ENCODE data around the gene ITSN1. TPM values are rescaled to one million over a fixed set of nuclear protein-coding genes. Genes with fewer than 3 reads are reported as not detected.
A peak's percentile ranks its signal among the peaks of the same experiment; 100 is the strongest.
"Not testable (repeated sequence)": the region's sequence is repeated elsewhere in the genome, so short reads cannot be mapped to it uniquely, and the experiment has no call there.

The ITSN1 gene
- total and polyA plus RNA-seq, 12 donors, result 20.0 to 60.5 (median 36.7) TPM

DNA sequence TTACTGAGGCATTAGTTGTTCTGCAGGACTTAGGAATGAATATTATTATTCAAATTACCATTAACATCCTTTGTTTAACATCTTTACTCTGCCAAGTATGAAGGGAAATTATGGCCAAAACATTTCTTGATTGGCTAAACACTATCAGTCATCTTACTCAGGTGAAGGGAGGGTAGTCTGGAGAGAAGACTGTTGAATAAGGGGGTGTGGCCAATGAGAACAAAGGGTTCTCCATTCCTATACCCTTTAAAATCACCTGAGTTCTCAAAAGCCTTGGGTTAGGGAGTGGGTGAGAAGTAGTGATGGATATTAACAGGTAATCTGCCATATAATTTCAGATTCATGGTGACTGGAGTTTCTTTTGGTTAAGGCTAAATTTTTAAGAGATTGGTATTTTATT lies 20.0 kb upstream of the ITSN1 start:
- Histone ChIP-seq H3K9me3 (replicated peaks in 1 of 3) (no peaks in the 10 kb centered on the region), H3K27ac (no peak overlapping the region), H3K4me3 (no peak overlapping the region), H3K27me3 (no peaks in the 10 kb centered on the region), H3K4me1 (replicated peaks in 1 of 2) (no peaks in the 10 kb centered on the region), H3K36me3 (replicated peaks in 1 of 2) (peaks cover 0 to 33% of the 10 kb centered on the region in 2 donors)
- intact Hi-C loops (cut with DNase I), result no loop called here
- TF ChIP-seq, protein P1, sequence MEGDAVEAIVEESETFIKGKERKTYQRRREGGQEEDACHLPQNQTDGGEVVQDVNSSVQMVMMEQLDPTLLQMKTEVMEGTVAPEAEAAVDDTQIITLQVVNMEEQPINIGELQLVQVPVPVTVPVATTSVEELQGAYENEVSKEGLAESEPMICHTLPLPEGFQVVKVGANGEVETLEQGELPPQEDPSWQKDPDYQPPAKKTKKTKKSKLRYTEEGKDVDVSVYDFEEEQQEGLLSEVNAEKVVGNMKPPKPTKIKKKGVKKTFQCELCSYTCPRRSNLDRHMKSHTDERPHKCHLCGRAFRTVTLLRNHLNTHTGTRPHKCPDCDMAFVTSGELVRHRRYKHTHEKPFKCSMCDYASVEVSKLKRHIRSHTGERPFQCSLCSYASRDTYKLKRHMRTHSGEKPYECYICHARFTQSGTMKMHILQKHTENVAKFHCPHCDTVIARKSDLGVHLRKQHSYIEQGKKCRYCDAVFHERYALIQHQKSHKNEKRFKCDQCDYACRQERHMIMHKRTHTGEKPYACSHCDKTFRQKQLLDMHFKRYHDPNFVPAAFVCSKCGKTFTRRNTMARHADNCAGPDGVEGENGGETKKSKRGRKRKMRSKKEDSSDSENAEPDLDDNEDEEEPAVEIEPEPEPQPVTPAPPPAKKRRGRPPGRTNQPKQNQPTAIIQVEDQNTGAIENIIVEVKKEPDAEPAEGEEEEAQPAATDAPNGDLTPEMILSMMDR (IDR thresholded peaks at IDR 0.05), result no peak
- TF ChIP-seq POLR2A (IDR thresholded peaks at IDR 0.05), result no peak
- DNase-seq, result no peak

DNA sequence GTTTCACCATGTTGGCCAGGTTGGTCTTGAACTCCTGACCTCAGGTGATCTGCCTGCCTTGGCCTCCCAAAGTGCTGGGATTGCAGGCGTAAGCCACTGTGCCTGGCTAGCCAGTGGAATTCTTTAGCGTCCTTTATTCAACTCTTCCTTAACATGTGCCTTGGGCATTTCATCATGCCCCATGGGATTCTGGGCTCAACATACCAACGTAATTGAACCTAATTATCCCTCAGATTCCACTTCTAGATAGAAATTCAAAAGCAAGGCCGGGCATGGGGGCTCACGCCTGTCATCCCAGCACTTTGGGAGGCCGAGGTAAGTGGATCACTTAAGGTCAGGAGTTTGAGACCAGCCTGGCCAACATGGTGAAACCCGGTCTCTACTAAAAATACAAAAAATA lies 16.1 kb upstream of the ITSN1 start:
- H3K4me1 ChIP-seq (replicated peaks in 1 of 2); H3K27me3 ChIP-seq; intact Hi-C loops (cut with DNase I); H3K4me3 ChIP-seq; DNase-seq; H3K27ac ChIP-seq; H3K9me3 ChIP-seq (replicated peaks in 1 of 3): not testable (repeated sequence)
- peaks cover 0 to 27% of the 10 kb centered on the region in 2 donors for H3K36me3 ChIP-seq (replicated peaks in 1 of 2)
- 92 to 97% (median 95%) methylated on average over 7 of the region's 7 CpGs for WGBS, 4 donors

DNA sequence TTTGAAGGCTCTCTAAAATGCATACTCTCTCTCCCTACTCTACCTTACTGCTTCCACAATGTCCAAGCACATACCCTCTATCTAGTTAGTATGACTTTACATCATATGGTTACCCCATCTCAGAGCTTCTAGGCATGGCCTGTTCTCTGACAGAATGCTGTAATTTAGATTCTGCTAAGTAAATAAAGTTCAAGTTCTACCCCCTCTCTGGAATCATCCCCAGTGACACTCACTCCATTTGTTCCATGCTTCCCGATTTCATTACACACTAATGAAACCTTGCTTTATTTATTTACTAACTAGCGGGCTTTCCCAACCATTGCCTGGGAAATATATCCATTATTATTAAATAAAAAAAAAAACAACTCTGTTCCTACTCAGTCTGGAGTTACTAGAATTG lies 8.0 kb upstream of the ITSN1 start:
- no peaks in the 10 kb centered on the region for H3K9me3 ChIP-seq (replicated peaks in 1 of 3)
- DNase-seq, result no peak
- H3K36me3 ChIP-seq (replicated peaks in 1 of 2), result no peaks in the 10 kb centered on the region
- no peak overlapping the region for H3K4me3 ChIP-seq
- no peaks in the 10 kb centered on the region for H3K27me3 ChIP-seq
- no peak overlapping the region for H3K27ac ChIP-seq
- intact Hi-C loops (cut with DNase I), result no loop called here
- 91 to 98% (median 95%) methylated on average over 2 of the region's 2 CpGs for WGBS, 4 donors
- no peaks in the 10 kb centered on the region for H3K4me1 ChIP-seq (replicated peaks in 1 of 2)
- TF ChIP-seq, protein P1 (IDR thresholded peaks at IDR 0.05), result no peak
- no peak for TF ChIP-seq POLR2A (IDR thresholded peaks at IDR 0.05)

DNA sequence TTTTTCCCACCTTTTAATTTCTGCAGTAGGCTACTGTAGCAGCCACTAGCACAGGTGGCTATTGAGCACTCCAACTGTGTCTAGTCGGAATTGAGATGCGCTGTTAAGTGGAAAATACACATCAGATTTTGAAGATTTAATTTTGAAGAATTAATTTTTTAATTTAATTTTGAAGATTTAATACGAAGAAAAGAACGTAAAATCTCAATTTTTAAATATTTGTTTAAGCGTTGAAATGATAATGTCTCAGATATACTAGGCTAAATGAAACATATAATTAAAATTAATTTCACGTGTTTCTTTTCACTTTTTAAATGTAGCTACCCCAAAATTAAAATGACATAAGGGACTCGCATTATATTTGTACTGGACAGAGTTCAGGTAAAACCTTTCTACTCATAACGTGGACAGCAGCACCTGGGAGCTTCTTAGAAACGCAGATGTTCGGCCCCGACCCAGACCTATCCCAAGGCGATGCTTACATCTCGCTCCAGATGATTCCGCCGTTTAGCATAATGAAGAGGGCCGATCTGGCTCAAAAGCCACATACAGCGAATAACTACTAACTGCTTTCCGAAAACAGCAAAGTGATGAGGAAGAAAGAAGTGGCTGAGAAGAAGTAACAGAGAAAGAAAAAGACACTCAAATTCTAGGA lies 1.5 kb upstream of the ITSN1 start:
- WGBS, 4 donors, result 23 to 28% (median 24%) methylated on average over 18 of the region's 18 CpGs
- Histone ChIP-seq H3K4me1 (replicated peaks in 1 of 2) (peaks cover 12 to 26% of the 10 kb centered on the region in 2 donors), H3K27ac (peak overlapping the region; percentile 44 to 86 (median 84)), H3K36me3 (replicated peaks in 1 of 2) (no peaks in the 10 kb centered on the region), H3K4me3 (peak overlapping the region in 3 of 4 donors; percentile 29 to 96 (median 67)), H3K9me3 (replicated peaks in 1 of 3) (no peaks in the 10 kb centered on the region), H3K27me3 (no peaks in the 10 kb centered on the region)
- intact Hi-C loops (cut with DNase I), result loop anchor here (5.0 to 10.0 kb wide), 3 partner anchors 174 to 261 kb away; no protein-coding TSS in a partner anchor
- peak in 3 of 7 donors; percentile 31 to 68 (median 35) for DNase-seq
- no peak for TF ChIP-seq POLR2A (IDR thresholded peaks at IDR 0.05)
- TF ChIP-seq, protein P1 (IDR thresholded peaks at IDR 0.05), result no peak
